HepG2 (cell line): ENCODE data around the gene PACS1. TPM values are rescaled to one million over a fixed set of nuclear protein-coding genes. Genes with fewer than 3 reads are reported as not detected.
A peak's percentile ranks its signal among the peaks of the same experiment; 100 is the strongest.

Source experiments
- BHLHE40 ChIP-seq: IDR thresholded peaks from 2 replicates; pipeline ENCODE4 v1.6.1; 2011; ENCODE audit warnings: low read length, improper control_type of control experiment
- CHCHD3 ChIP-seq: sonication (generic); formaldehyde crosslinking; IDR thresholded peaks from 2 replicates; pipeline ENCODE4 v1.8.0; 2022; ENCODE audit warnings: mild to moderate bottlenecking, missing genetic modification reagents, moderate library complexity
- KDM5A ChIP-seq: fragments of 200-600 bp; sonication (generic); IDR thresholded peaks from 2 replicates; pipeline ENCODE4 v1.7.0; 2018; ENCODE audit warnings: antibody characterized with exemption, mild to moderate bottlenecking, low read length, borderline replicate concordance
- NBN ChIP-seq: fragments of 450-650 bp; conservative IDR thresholded peaks from 2 replicates; pipeline ENCODE4 v1.6.1; 2017
- NFYB ChIP-seq: sonication (generic); formaldehyde crosslinking; IDR thresholded peaks from 2 replicates; pipeline ENCODE4 v1.4.0; 2020; ENCODE audit warnings: missing genetic modification reagents
- PCBP2 ChIP-seq: fragments of 200-400 bp; formaldehyde crosslinking; optimal IDR thresholded peaks from 2 replicates; pipeline ENCODE3; 2018; ENCODE audit warnings: low read length, low read depth; ENCODE audit not compliant: poor library complexity, severe bottlenecking
- POLR2A ChIP-seq, 2 experiments: IDR thresholded peaks; 2 replicates each; pipeline ENCODE4 v1.6.1; 2011; ENCODE audit warnings: low read depth in 2 of 2, low read length in 2 of 2, mild to moderate bottlenecking in 1 of 2, moderate library complexity in 1 of 2; ENCODE audit not compliant: insufficient read depth in 1 of 2
- PTBP1 ChIP-seq: fragments of 200-400 bp; formaldehyde crosslinking; IDR thresholded peaks from 2 replicates; pipeline ENCODE4 v1.6.1; 2018; ENCODE audit warnings: low read length, low read depth; ENCODE audit not compliant: poor library complexity, severe bottlenecking
- RAD21 ChIP-seq: fragments of 450-650 bp; formaldehyde crosslinking; IDR thresholded peaks from 2 replicates; pipeline ENCODE4 v1.5.0; 2020; ENCODE audit warnings: mild to moderate bottlenecking
- TBX2 ChIP-seq: sonication (generic); formaldehyde crosslinking; IDR thresholded peaks from 2 replicates; pipeline ENCODE4 v1.5.0; 2020; ENCODE audit warnings: missing genetic modification reagents, mild to moderate bottlenecking, borderline replicate concordance
- ZBTB21 ChIP-seq: sonication (generic); formaldehyde crosslinking; IDR thresholded peaks from 2 replicates; pipeline ENCODE4 v1.4.0; 2020; ENCODE audit warnings: missing genetic modification reagents
- ZIK1 ChIP-seq: sonication (generic); formaldehyde crosslinking; IDR thresholded peaks from 2 replicates; pipeline ENCODE4 v1.5.0; 2020; ENCODE audit warnings: mild to moderate bottlenecking, low read depth, missing genetic modification reagents, borderline replicate concordance
- ZNF205 ChIP-seq: IDR thresholded peaks from 2 replicates; pipeline ENCODE4 v1.6.1; 2018; ENCODE audit warnings: missing biosample characterization, missing genetic modification reagents
- ZNF274 ChIP-seq: sonication (generic); formaldehyde crosslinking; IDR thresholded peaks from 2 replicates; pipeline ENCODE4 v1.5.1; 2020; ENCODE audit warnings: mild to moderate bottlenecking, missing genetic modification reagents
- ZNF343 ChIP-seq: sonication (generic); formaldehyde crosslinking; IDR thresholded peaks from 2 replicates; pipeline ENCODE4 v1.4.0; 2020; ENCODE audit warnings: mild to moderate bottlenecking, missing genetic modification reagents
- ZNF775 ChIP-seq: sonication (generic); formaldehyde crosslinking; IDR thresholded peaks from 2 replicates; pipeline ENCODE4 v1.4.0; 2020; ENCODE audit warnings: missing genetic modification reagents, mild to moderate bottlenecking, moderate library complexity, borderline replicate concordance
- ZNF776 ChIP-seq: sonication (generic); formaldehyde crosslinking; IDR thresholded peaks from 2 replicates; pipeline ENCODE4 v1.4.0; 2020; ENCODE audit warnings: mild to moderate bottlenecking, missing genetic modification reagents
- polyA plus RNA-seq, 8 experiments: library from polyadenylated mRNA; depleted of rRNA in 3 of 8; stranded (reverse) in 7 of 8; unstranded in 1 of 8; fragments of >200 nt; fragmentation: Illumina TruSeq in 4 of 8; extraction: Trizol in 4 of 8; gene quantifications; 2 replicates each; pipeline versions ENCODE4 v1.2.1 to v1.2.3, GENCODE V29; 2011 to 2016; ENCODE audit warnings: low read depth in 4 of 8, missing spikeins in 1 of 8, mixed read lengths in 1 of 8; ENCODE audit not compliant: insufficient read depth in 1 of 8
- total RNA-seq, 5 experiments: library from RNA; depleted of rRNA; stranded (reverse); fragments of >200 nt; fragmentation: Illumina TruSeq; extraction: Trizol; gene quantifications; 2 replicates each; pipeline ENCODE4 v1.2.3, GENCODE V29; 2016; ENCODE audit warnings: low read depth in 1 of 5
- TF ChIP-seq, protein P1 (sequence below): sonication (generic); formaldehyde crosslinking; conservative IDR thresholded peaks from 2 replicates; pipeline ENCODE4 v1.8.0; 2022; ENCODE audit warnings: missing genetic modification reagents
- TF ChIP-seq, protein P2 (sequence below): sonication (generic); formaldehyde crosslinking; IDR thresholded peaks from 2 replicates; pipeline ENCODE4 v1.5.0; 2020; ENCODE audit warnings: mild to moderate bottlenecking, missing genetic modification reagents
- TF ChIP-seq, protein P3 (sequence below): IDR thresholded peaks from 2 replicates; pipeline ENCODE4 v1.6.1; 2016; ENCODE audit warnings: low read depth, borderline replicate concordance
- TF ChIP-seq, protein P4 (sequence below): sonication (generic); formaldehyde crosslinking; IDR thresholded peaks from 2 replicates; pipeline ENCODE4 v1.4.0; 2020; ENCODE audit warnings: missing genetic modification reagents, mild to moderate bottlenecking, borderline replicate concordance
- TF ChIP-seq, protein P5 (sequence below): sonication (generic); formaldehyde crosslinking; IDR thresholded peaks from 2 replicates; pipeline ENCODE4 v1.5.0; 2020; ENCODE audit warnings: mild to moderate bottlenecking, missing genetic modification reagents

The PACS1 gene
- total and polyA plus RNA-seq, 2 of the 13 experiments (the other 11 are each of a cell fraction or from before 2014, with no cell fraction given): 7.6 to 8.6 TPM

DNA sequence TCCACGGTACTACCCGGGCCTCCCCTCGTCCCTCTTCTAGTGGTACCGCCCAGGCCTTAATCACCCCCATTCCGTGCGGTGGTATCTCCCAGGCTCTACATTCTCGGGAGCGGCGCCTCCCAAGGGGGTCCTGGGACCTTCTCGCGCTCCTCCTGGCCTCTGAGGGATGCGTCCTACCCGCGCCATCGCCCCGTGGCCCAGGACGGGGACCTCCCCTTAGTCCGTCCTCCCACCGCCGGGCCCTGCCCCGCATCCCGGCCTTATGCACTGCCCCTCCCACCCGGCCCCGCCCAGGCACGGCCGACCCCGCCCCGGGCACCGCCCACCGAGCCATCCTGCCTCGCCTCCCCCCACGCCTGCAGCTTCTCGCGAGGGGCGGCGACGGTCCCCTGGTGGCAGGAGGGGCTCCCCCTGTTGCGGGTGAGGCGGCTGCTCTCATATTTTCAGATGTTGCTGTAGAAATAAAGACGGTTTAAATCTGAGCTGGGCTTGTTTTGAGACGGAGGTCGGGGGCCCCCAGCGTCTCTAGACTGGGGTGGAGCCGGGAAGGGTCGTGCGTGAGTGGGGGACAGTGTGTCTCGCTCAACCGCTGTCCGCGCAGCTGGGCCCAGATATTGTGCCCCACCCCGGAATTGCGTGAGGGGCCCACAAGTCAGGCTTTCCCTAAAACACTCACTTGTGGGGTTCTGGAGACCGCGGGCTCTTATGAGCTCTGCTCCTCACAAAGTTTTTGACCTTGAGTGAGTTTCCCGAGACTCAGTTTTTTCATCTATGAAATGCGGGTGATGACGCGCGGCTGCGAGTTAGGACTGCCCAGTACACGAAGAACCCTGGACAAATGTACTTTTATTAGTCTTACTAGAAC, 197.5 kb downstream of the PACS1 start (continued):
- TF ChIP-seq TBX2 (no peak; the same call in 1 of the 2 replicates), RAD21 (CRISPR knock-in tag) (no peak), ZNF776 (CRISPR knock-in tag) (peak; percentile 48; the same call in 1 of the 2 replicates), CHCHD3 (CRISPR knock-in tag) (no peak), PTBP1 (peak; percentile 13), PCBP2 (no peak), BHLHE40 (0 out of 2 replicates have a peak, but pooled peaks have one; percentile 31), POLR2A (IDR thresholded peaks at IDR 0.05; ENCODE audit: insufficient read depth in 1 of 2, low read depth in 2 of 2, low read length in 2 of 2) (peak in 1 of 2 experiments; percentile 52; a peak in 1 of 4 replicates), ZNF343 (CRISPR knock-in tag) (0 out of 2 replicates have a peak, but pooled peaks have one; percentile 12), ZNF274 (no peak), ZBTB21 (CRISPR knock-in tag) (no peak), ZIK1 (no peak), NBN (no peak), ZNF205 (no peak), ZNF775 (CRISPR knock-in tag) (no peak), KDM5A (no peak), NFYB (CRISPR knock-in tag) (no peak)
- TF ChIP-seq, protein P1, sequence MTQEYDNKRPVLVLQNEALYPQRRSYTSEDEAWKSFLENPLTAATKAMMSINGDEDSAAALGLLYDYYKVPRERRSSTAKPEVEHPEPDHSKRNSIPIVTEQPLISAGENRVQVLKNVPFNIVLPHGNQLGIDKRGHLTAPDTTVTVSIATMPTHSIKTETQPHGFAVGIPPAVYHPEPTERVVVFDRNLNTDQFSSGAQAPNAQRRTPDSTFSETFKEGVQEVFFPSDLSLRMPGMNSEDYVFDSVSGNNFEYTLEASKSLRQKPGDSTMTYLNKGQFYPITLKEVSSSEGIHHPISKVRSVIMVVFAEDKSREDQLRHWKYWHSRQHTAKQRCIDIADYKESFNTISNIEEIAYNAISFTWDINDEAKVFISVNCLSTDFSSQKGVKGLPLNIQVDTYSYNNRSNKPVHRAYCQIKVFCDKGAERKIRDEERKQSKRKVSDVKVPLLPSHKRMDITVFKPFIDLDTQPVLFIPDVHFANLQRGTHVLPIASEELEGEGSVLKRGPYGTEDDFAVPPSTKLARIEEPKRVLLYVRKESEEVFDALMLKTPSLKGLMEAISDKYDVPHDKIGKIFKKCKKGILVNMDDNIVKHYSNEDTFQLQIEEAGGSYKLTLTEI: no peak
- TF ChIP-seq, protein P2, sequence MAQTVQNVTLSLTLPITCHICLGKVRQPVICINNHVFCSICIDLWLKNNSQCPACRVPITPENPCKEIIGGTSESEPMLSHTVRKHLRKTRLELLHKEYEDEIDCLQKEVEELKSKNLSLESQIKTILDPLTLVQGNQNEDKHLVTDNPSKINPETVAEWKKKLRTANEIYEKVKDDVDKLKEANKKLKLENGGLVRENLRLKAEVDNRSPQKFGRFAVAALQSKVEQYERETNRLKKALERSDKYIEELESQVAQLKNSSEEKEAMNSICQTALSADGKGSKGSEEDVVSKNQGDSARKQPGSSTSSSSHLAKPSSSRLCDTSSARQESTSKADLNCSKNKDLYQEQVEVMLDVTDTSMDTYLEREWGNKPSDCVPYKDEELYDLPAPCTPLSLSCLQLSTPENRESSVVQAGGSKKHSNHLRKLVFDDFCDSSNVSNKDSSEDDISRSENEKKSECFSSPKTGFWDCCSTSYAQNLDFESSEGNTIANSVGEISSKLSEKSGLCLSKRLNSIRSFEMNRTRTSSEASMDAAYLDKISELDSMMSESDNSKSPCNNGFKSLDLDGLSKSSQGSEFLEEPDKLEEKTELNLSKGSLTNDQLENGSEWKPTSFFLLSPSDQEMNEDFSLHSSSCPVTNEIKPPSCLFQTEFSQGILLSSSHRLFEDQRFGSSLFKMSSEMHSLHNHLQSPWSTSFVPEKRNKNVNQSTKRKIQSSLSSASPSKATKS: no peak
- TF ChIP-seq, protein P3, sequence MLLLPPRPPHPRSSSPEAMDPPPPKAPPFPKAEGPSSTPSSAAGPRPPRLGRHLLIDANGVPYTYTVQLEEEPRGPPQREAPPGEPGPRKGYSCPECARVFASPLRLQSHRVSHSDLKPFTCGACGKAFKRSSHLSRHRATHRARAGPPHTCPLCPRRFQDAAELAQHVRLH: no peak
- TF ChIP-seq, protein P4, sequence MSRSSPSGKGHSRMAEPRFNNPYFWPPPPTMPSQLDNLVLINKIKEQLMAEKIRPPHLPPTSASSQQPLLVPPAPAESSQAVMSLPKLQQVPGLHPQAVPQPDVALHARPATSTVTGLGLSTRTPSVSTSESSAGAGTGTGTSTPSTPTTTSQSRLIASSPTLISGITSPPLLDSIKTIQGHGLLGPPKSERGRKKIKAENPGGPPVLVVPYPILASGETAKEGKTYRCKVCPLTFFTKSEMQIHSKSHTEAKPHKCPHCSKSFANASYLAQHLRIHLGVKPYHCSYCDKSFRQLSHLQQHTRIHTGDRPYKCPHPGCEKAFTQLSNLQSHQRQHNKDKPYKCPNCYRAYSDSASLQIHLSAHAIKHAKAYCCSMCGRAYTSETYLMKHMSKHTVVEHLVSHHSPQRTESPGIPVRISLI (CRISPR knock-in tag): no peak
- TF ChIP-seq, protein P5, sequence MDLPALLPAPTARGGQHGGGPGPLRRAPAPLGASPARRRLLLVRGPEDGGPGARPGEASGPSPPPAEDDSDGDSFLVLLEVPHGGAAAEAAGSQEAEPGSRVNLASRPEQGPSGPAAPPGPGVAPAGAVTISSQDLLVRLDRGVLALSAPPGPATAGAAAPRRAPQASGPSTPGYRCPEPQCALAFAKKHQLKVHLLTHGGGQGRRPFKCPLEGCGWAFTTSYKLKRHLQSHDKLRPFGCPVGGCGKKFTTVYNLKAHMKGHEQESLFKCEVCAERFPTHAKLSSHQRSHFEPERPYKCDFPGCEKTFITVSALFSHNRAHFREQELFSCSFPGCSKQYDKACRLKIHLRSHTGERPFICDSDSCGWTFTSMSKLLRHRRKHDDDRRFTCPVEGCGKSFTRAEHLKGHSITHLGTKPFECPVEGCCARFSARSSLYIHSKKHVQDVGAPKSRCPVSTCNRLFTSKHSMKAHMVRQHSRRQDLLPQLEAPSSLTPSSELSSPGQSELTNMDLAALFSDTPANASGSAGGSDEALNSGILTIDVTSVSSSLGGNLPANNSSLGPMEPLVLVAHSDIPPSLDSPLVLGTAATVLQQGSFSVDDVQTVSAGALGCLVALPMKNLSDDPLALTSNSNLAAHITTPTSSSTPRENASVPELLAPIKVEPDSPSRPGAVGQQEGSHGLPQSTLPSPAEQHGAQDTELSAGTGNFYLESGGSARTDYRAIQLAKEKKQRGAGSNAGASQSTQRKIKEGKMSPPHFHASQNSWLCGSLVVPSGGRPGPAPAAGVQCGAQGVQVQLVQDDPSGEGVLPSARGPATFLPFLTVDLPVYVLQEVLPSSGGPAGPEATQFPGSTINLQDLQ (CRISPR knock-in tag): no peak
